GM12873 (cell line): ENCODE data around the gene LETM1.

Source experiments
- TF ChIP-seq, protein P1 (sequence below): IDR thresholded peaks from 2 replicates; pipeline ENCODE4 v1.5.1; 2012; ENCODE audit warnings: low read depth, mild to moderate bottlenecking, moderate library complexity, low read length, control low read depth; ENCODE audit not compliant: insufficient read depth; ENCODE audit errors: missing control alignments

LETM1 gene

DNA sequence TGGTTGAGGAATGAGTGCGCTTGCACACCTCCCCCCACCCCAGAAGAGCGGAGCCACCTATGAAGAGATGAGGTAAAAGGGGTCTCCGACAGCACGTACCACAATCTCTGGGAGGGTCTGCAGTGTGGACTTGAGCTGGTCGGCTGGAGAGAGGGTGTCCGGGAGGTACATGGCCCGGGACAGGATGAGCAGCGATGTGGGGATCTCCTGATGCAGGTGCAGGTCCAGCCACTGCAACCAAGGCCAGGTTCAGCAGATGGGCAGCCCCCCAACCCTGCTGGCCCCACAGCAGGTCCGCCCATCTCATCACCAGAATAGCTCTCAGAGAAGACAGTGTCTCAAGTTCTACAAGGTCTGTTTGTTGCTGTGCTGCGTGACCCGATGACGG is 32.4 kb downstream of the LETM1 start:
- TF ChIP-seq, protein P1, sequence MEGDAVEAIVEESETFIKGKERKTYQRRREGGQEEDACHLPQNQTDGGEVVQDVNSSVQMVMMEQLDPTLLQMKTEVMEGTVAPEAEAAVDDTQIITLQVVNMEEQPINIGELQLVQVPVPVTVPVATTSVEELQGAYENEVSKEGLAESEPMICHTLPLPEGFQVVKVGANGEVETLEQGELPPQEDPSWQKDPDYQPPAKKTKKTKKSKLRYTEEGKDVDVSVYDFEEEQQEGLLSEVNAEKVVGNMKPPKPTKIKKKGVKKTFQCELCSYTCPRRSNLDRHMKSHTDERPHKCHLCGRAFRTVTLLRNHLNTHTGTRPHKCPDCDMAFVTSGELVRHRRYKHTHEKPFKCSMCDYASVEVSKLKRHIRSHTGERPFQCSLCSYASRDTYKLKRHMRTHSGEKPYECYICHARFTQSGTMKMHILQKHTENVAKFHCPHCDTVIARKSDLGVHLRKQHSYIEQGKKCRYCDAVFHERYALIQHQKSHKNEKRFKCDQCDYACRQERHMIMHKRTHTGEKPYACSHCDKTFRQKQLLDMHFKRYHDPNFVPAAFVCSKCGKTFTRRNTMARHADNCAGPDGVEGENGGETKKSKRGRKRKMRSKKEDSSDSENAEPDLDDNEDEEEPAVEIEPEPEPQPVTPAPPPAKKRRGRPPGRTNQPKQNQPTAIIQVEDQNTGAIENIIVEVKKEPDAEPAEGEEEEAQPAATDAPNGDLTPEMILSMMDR, result no peak

DNA sequence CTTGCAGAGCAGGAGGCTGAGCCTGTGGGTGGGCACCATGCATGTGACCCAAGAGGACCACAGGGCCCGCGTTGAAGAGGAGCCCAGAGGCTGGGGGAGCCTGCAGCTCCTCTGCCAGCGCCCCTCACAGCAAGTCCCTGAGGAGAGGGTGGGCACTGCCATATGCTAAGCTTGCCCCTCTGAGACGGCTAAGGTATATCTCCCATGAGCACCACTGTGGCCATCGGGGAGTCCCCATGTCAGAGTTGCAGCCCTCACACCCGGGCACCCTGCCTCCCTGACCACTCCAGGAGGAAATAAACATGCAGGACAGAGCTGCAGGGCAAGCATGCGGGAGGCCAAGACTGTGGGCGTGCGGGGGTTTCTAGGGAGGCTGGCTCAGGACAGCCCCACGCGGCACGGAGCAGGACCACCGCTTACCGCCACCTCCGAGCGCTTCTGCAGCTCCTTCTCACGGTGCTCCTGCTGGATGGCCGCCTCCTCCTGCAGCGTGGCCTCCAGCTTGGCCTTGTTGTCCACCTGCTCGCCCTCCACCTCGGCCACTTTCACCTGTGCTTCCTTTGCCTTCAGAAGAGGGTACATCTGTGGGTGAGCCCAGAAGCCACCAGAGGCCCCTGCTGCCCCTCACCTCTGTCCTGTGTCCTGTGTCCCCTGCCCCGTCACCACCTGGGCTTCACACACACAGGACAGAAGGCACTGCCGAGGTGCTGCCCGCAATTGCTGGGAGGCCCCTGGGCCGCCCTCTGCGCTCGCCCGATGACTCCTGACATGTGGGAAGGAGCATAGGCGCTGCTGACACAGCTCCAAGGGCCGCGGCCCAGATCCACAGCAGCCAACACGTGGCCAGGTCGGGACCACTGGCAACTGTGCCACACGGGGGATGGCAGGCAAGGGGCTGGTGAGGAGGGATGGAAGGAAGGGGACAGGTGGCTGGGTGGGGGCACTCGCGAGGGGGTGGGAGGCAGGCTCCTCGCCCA is 33.1 kb downstream of the LETM1 start:
- TF ChIP-seq, protein P1, result no peak

DNA sequence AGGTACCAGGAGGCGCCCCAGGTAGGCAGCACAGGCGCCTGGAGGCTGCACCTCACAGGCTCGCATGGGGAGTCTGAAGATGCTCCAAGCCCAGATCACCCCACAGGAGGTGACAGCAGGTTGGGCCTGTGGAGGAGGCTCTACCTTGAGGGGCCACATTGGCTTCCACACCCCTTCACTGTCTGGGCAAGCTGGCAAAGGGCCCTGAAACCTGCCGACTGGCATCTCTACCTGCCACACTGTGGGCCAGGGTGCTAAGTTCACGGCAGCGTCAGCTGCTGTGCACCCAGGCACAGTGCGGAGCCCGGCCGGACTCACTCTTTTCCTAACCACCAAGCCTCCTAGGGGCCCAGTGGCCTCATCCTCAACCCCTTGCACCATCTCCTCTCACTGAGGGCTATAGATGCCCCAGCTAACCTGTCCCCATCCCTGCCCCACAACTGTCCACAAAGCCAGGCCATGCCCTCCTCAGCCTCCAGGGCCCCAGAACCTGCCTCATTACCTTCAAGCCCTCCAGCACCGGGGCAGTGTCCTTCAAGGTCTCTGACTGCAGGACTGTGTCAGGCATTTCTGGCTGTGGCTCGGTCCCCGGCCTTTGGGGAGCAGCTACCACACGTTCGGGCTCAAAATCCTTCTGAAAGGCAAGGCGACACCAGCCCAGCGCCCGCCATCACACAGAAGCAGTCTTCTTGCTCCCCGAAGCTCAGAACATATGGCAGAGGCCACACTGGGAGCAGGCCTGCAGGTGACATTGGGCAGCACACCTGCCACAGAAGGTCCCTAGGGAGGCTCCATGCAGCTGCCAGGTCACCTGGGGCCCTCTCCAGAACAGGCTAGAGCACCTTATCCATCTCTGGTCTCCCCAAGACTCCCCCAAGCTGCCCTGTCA is 34.0 kb downstream of the LETM1 start:
- TF ChIP-seq, protein P1, result no peak

DNA sequence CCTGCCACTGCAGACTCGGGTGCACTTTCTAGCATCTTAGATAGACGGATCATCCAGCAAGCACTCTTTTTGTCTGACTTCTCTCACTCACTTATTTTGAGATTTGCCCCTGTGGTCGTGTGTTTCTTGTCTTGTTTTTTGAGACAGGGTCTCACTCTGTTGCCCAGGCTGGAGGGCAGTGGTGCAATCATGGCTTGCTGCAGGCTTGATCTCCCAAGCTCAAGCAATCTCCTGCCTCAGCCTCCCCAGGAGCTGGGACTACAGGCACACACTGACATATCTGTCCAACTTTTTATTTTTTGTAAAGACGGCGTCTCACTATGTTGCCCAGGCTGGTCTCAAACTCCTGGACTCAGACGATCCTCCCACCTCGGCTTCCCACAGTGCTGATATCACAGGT is 36.1 kb downstream of the LETM1 start:
- TF ChIP-seq, protein P1, result no peak

DNA sequence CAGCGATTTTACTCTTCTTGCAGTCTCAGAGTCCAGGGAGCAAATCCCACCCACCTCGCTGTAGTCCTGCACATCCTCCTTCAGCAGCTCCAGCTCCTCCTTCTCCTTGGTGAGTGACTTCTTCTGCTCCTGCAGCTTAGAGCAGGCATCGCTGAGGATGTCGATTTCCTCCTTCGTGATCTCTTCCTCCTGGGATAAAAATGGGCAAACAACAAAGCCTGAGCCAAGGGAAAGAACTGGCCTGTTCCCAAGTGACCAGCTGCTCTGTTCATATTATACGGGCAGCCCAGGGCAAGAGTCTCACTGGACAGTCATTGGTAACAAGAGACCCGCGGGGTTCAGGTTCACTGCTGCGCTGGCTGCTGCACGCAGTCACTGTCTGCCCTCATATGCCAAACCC is 36.7 kb downstream of the LETM1 start:
- TF ChIP-seq, protein P1, result no peak

DNA sequence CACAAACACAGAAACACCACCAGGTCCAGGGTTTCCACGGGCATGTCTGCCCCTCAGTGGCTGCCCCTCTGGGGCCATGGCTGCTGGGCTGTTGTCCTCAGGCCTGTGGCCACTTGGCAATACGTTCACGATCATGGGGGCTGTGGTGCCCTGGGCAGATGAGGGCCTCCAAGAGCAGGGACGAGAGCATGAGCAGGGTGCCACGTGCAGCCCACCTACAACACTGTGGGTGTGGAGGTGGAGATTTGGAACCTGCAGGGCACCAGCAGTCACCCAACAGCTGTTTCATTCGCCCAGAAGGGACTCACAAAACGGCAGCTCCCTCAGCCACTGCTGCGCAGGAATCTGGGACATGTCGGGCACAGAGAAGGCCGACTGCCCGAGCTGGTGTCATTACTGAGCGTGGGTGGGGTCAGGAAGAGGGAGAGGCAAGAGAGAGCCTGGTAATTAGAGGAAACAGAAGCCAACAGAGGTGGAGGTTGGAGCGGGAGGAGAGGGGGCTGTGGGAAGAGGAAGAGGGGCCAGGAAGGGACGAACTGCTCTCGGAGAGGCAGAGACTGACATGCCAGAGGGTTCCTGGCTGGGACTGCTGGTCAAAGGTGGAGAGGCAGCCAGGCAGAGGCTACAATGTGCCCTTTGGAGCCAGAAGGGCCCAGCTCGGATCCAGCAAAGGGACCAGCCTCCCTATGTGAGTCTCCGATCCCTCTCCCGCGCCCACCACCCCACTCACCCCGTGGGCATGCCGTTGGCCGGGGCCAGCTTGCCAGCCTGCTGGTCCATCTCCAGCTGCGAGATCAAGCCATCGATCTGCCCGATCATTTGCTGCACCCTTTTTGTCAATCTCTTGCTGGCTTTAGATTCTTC is 39.7 kb downstream of the LETM1 start:
- TF ChIP-seq, protein P1, result no peak
